IPS DF 19.7 (cell line): ENCODE measurements around the gene IGFL1.
"Not testable (repeated sequence)": the region's sequence is repeated elsewhere in the genome, so short reads cannot be mapped to it uniquely, and the experiment has no call there.

Source experiments
- DNase-seq: peaks from one replicate; pipeline ENCODE4 v3.0.0-alpha.2; 2013; ENCODE audit warnings: low read depth, low spot score

Gene IGFL1

GRCh38 chr19:46202426-46202825 lies 27.1 kb upstream of the IGFL1 start:
- no peak for DNase-seq

GRCh38 chr19:46202872-46203860 lies 26.4 kb upstream of the IGFL1 start:
- DNase-seq = no peak

GRCh38 chr19:46204008-46204407 lies 25.5 kb upstream of the IGFL1 start:
- no peak for DNase-seq

GRCh38 chr19:46205183-46205984 lies 24.2 kb upstream of the IGFL1 start:
- no peak for DNase-seq

- no peak for DNase-seq
Measured at GRCh38 chr19:46206176-46206575, 23.4 kb upstream of the IGFL1 start.

- no peak for DNase-seq
Measured at GRCh38 chr19:46206682-46207081, 22.9 kb upstream of the IGFL1 start.

GRCh38 chr19:46207858-46208257 lies 21.7 kb upstream of the IGFL1 start:
- DNase-seq = not testable (repeated sequence)

GRCh38 chr19:46209051-46209450 lies 20.5 kb upstream of the IGFL1 start:
- no peak for DNase-seq

- DNase-seq = no peak
Measured at GRCh38 chr19:46209472-46209871, 20.1 kb upstream of the IGFL1 start.

- no peak for DNase-seq
Measured at GRCh38 chr19:46210669-46211068, 18.9 kb upstream of the IGFL1 start.

GRCh38 chr19:46211201-46211881 lies 18.2 kb upstream of the IGFL1 start:
- DNase-seq = peak; percentile 89

- not testable (repeated sequence) for DNase-seq
Measured at GRCh38 chr19:46212592-46212991, 16.9 kb upstream of the IGFL1 start.

- DNase-seq = no peak
Measured at GRCh38 chr19:46213156-46213555, 16.4 kb upstream of the IGFL1 start.

- no peak for DNase-seq
Measured at GRCh38 chr19:46213806-46214205, 15.7 kb upstream of the IGFL1 start.

- DNase-seq = no peak
Measured at GRCh38 chr19:46216612-46217011, 12.9 kb upstream of the IGFL1 start.

GRCh38 chr19:46217476-46217875 lies 12.1 kb upstream of the IGFL1 start:
- DNase-seq = no peak

GRCh38 chr19:46218160-46218559 lies 11.4 kb upstream of the IGFL1 start:
- peak; percentile 35 for DNase-seq

GRCh38 chr19:46220038-46220615 lies 9.4 kb upstream of the IGFL1 start:
- DNase-seq = no peak

GRCh38 chr19:46221152-46221551 lies 8.4 kb upstream of the IGFL1 start:
- DNase-seq = no peak

GRCh38 chr19:46221981-46222610 lies 7.4 kb upstream of the IGFL1 start:
- no peak for DNase-seq

GRCh38 chr19:46223787-46224186 lies 5.8 kb upstream of the IGFL1 start:
- DNase-seq = not testable (repeated sequence)
